Stimulated activated CD4-positive, alpha-beta T cell treated with anti-CD3 and anti-CD28 coated beads, TNF-alpha, amount 100 ng/mL, for 4 hours (primary cell): ENCODE results near the gene PPP1R16B.
A peak's percentile ranks its signal among the peaks of the same experiment; 100 is the strongest.
"Not testable (repeated sequence)": the region's sequence is repeated elsewhere in the genome, so short reads cannot be mapped to it uniquely, and the experiment has no call there.

ENCODE experiments used
- DNase-seq, 3 experiments: peaks; one replicate each; pipeline ENCODE4 v3.0.0-alpha.2; 2020; ENCODE audit warnings: low read depth in 3 of 3

The PPP1R16B gene

GRCh38 chr20:38844963-38845362, 39.5 kb downstream of the PPP1R16B start:
- DNase-seq = no peak

- DNase-seq = no peak
These were observed 42.3 kb downstream of the PPP1R16B start for GRCh38 chr20:38847840-38848239.

- DNase-seq = no peak
These were observed 48.3 kb downstream of the PPP1R16B start for GRCh38 chr20:38853759-38854158.

GRCh38 chr20:38854654-38855066, 49.2 kb downstream of the PPP1R16B start:
- no peak for DNase-seq

- DNase-seq = no peak
These were observed 49.9 kb downstream of the PPP1R16B start for GRCh38 chr20:38855356-38855755.

GRCh38 chr20:38856570-38856969, 51.1 kb downstream of the PPP1R16B start:
- no peak for DNase-seq

- no peak for DNase-seq
These were observed 52.2 kb downstream of the PPP1R16B start for GRCh38 chr20:38857703-38858102.

GRCh38 chr20:38859070-38859690, 53.7 kb downstream of the PPP1R16B start:
- DNase-seq = no peak

- not testable (repeated sequence) for DNase-seq
These were observed 54.4 kb downstream of the PPP1R16B start for GRCh38 chr20:38859857-38860256.

GRCh38 chr20:38861071-38861401, 55.5 kb downstream of the PPP1R16B start:
- no peak for DNase-seq

GRCh38 chr20:38862226-38862625, 56.7 kb downstream of the PPP1R16B start:
- no peak for DNase-seq

- peak in 1 of 3 experiments; percentile 39 for DNase-seq
These were observed 57.7 kb downstream of the PPP1R16B start for GRCh38 chr20:38863024-38863851.

- no peak for DNase-seq
These were observed 59.2 kb downstream of the PPP1R16B start for GRCh38 chr20:38864662-38865061.

GRCh38 chr20:38866265-38867061, 61.0 kb downstream of the PPP1R16B start:
- no peak for DNase-seq

GRCh38 chr20:38867062-38867359, 61.5 kb downstream of the PPP1R16B start:
- DNase-seq = no peak

GRCh38 chr20:38870733-38871559, 65.4 kb downstream of the PPP1R16B start:
- DNase-seq = no peak

- DNase-seq = no peak
These were observed 66.1 kb downstream of the PPP1R16B start for GRCh38 chr20:38871560-38871953.

- no peak for DNase-seq
These were observed 66.5 kb downstream of the PPP1R16B start for GRCh38 chr20:38872036-38872435.

GRCh38 chr20:38872491-38873049, 67.1 kb downstream of the PPP1R16B start:
- DNase-seq = no peak

GRCh38 chr20:38873050-38873581, 67.6 kb downstream of the PPP1R16B start:
- DNase-seq = peak; percentile 60 to 77 (median 67)

GRCh38 chr20:38874460-38875174, 69.1 kb downstream of the PPP1R16B start:
- no peak for DNase-seq
